ENCODE measurements around the gene TOP2A. TPM values are rescaled to one million over a fixed set of nuclear protein-coding genes. Genes with fewer than 3 reads are reported as not detected.

TOP2A gene
- total and polyA plus RNA-seq, 7 donors: 0.14 to 0.84 (median 0.32) TPM; not detected in 1

- TF ChIP-seq CTCF (IDR thresholded peaks at IDR 0.05): no peak
- WGBS, 3 donors: 25 to 28% (median 26%) methylated on average over 11 of the region's 11 CpGs
- peaks cover 70% of the 10 kb centered on the region for H3K4me1 ChIP-seq
- no peaks in the 10 kb centered on the region for H3K27me3 ChIP-seq (ENCODE audit: insufficient read depth in 3 of 3, low read length in 2 of 3)
- peak overlapping the region; percentile 81 for H3K4me3 ChIP-seq
- DNase-seq (no peak), ATAC-seq (no peak)
- H3K36me3 ChIP-seq (ENCODE audit: insufficient read depth in 1 of 2, low read depth in 1 of 2): peaks cover 0 to 26% of the 10 kb centered on the region in 2 donors
- H3K9me3 ChIP-seq: no peaks in the 10 kb centered on the region
- H3K27ac ChIP-seq: peak overlapping the region; percentile 93
- intact Hi-C loops (cut with DNase I): no loop called here
These were observed 71.5 kb downstream of the TOP2A start for GRCh38 chr17:40345994-40346764.

- 1 to 4% (median 2%) methylated on average over 32 to 45 of the region's 45 CpGs for WGBS, 3 donors
- peaks cover 0 to 26% of the 10 kb centered on the region in 2 donors for H3K36me3 ChIP-seq (ENCODE audit: insufficient read depth in 1 of 2, low read depth in 1 of 2)
- H3K9me3 ChIP-seq: no peaks in the 10 kb centered on the region
- H3K27ac ChIP-seq: peak overlapping the region; percentile 93
- intact Hi-C loops (cut with DNase I): no loop called here
- H3K4me3 ChIP-seq: peak overlapping the region; percentile 81
- H3K4me1 ChIP-seq: peaks cover 77% of the 10 kb centered on the region
- ATAC-seq: peak in 1 of 4 donors; percentile 0
- no peaks in the 10 kb centered on the region for H3K27me3 ChIP-seq (ENCODE audit: insufficient read depth in 3 of 3, low read length in 2 of 3)
- TF ChIP-seq CTCF (IDR thresholded peaks at IDR 0.05): no peak
- peak; percentile 74 to 83 for DNase-seq
These were observed 72.3 kb downstream of the TOP2A start for GRCh38 chr17:40345161-40345993.

GRCh38 chr17:40344421-40345160 is 73.1 kb downstream of the TOP2A start:
- Histone ChIP-seq H3K27ac (peak overlapping the region; percentile 93), H3K9me3 (no peaks in the 10 kb centered on the region), H3K36me3 (ENCODE audit: insufficient read depth in 1 of 2, low read depth in 1 of 2) (peaks cover 0 to 26% of the 10 kb centered on the region in 2 donors), H3K4me3 (peak overlapping the region; percentile 81), H3K27me3 (ENCODE audit: insufficient read depth in 3 of 3, low read length in 2 of 3) (no peaks in the 10 kb centered on the region), H3K4me1 (peaks cover 80% of the 10 kb centered on the region)
- ATAC-seq: peak in 1 of 4 donors; percentile 8
- DNase-seq: peak in 1 of 2 donors; percentile 59
- intact Hi-C loops (cut with DNase I): no loop called here
- WGBS, 3 donors: 40 to 49% (median 44%) methylated on average over 7 of the region's 7 CpGs
- TF ChIP-seq CTCF (IDR thresholded peaks at IDR 0.05): no peak

GRCh38 chr17:40343219-40344119 is 74.2 kb downstream of the TOP2A start:
- Histone ChIP-seq H3K9me3 (no peaks in the 10 kb centered on the region), H3K27ac (peak overlapping the region; percentile 93), H3K4me3 (peak overlapping the region; percentile 81), H3K4me1 (peaks cover 80% of the 10 kb centered on the region), H3K36me3 (ENCODE audit: insufficient read depth in 1 of 2, low read depth in 1 of 2) (peaks cover 0 to 15% of the 10 kb centered on the region in 2 donors), H3K27me3 (ENCODE audit: insufficient read depth in 3 of 3, low read length in 2 of 3) (no peaks in the 10 kb centered on the region)
- no peak for TF ChIP-seq CTCF (IDR thresholded peaks at IDR 0.05)
- 41 to 46% (median 46%) methylated on average over 15 of the region's 15 CpGs for WGBS, 3 donors
- intact Hi-C loops (cut with DNase I): no loop called here
- ATAC-seq: no peak
- no peak for DNase-seq
